GM06990 (cell line): ENCODE measurements around the gene PSMG3.

ENCODE experiments used
- DNase-seq: peaks from one replicate; pipeline ENCODE4 v3.0.0-alpha.2; 2011; ENCODE audit not compliant: insufficient read length; ENCODE audit errors: extremely low read depth
- H3K27me3 ChIP-seq: replicated peaks from 2 replicates; pipeline ENCODE4 v1.6.0; 2011; ENCODE audit warnings: low read length; ENCODE audit not compliant: control insufficient read depth, insufficient read depth
- H3K36me3 ChIP-seq: 2 replicates; pipeline ENCODE4 v1.5.1; 2011; ENCODE audit warnings: low read length; ENCODE audit not compliant: control insufficient read depth, insufficient read depth
- H3K4me3 ChIP-seq: replicated peaks from 2 replicates; pipeline ENCODE4 v1.5.1; 2011; ENCODE audit warnings: low read depth, mild to moderate bottlenecking, control low read depth, low read length
- CTCF ChIP-seq: IDR thresholded peaks from 2 replicates; pipeline ENCODE4 v1.5.1; 2011; ENCODE audit warnings: low read length, control low read depth, mild to moderate bottlenecking, inconsistent platforms; ENCODE audit not compliant: insufficient read depth, poor library complexity, severe bottlenecking

Gene PSMG3

GRCh38 chr7:1610678-1611302 lies 41.0 kb upstream of the PSMG3 start:
- no peak for TF ChIP-seq CTCF
- Histone ChIP-seq H3K4me3 (no peak overlapping the region), H3K27me3 (no peaks in the 10 kb centered on the region; the same call in 1 of the 2 replicates), H3K36me3 (no peaks in the 10 kb centered on the region)
- DNase-seq, result no peak

DNA sequence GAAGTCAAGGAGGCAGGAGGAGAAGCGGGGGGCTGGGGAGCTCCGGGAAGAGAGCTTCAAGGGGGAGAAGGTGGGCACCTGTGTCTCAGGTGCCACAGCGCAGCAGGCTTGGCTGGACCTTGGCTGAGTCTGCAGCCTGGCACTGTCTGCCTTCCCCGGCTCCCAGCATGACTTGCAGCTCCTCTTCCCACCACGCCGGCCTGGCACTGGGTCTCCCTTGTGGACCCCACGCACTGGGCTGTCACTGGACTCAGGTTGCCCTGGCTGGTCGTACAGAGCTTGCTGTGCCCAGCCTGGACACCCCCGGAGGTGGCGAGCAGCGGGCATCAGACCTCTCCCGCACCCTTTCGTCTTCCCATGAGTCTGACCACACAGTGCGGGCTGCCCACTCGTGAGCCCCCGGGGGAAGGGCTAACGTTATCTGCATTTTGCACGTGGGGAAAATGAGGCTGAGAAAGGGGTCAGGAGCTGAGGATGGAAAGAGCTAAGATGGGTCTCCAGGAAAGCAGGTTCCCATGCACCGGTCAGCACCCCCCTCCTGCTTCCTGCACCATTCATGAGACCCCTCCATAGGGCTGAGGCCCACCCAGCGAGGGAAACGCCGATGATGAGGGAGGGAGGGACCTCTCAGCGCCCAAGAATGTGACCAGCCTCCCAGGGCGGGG lies 40.3 kb upstream of the PSMG3 start:
- no peak for TF ChIP-seq CTCF
- no peaks in the 10 kb centered on the region; the same call in 1 of the 2 replicates for H3K27me3 ChIP-seq
- DNase-seq, result no peak

GRCh38 chr7:1609023-1609422 lies 39.2 kb upstream of the PSMG3 start:
- H3K27me3 ChIP-seq, result no peaks in the 10 kb centered on the region; the same call in 1 of the 2 replicates
- H3K4me3 ChIP-seq, result no peak overlapping the region
- TF ChIP-seq CTCF, result no peak
- DNase-seq, result no peak
- H3K36me3 ChIP-seq, result no peaks in the 10 kb centered on the region

More for the DNA sequence above, 40.3 kb upstream of the PSMG3 start:
- no peak overlapping the region for H3K4me3 ChIP-seq
- no peaks in the 10 kb centered on the region for H3K36me3 ChIP-seq

GRCh38 chr7:1608318-1608717 lies 38.5 kb upstream of the PSMG3 start:
- no peak for TF ChIP-seq CTCF
- DNase-seq, result no peak
- H3K36me3 ChIP-seq, result no peaks in the 10 kb centered on the region
- H3K4me3 ChIP-seq, result no peak overlapping the region
- H3K27me3 ChIP-seq, result no peaks in the 10 kb centered on the region; the same call in 1 of the 2 replicates

DNA sequence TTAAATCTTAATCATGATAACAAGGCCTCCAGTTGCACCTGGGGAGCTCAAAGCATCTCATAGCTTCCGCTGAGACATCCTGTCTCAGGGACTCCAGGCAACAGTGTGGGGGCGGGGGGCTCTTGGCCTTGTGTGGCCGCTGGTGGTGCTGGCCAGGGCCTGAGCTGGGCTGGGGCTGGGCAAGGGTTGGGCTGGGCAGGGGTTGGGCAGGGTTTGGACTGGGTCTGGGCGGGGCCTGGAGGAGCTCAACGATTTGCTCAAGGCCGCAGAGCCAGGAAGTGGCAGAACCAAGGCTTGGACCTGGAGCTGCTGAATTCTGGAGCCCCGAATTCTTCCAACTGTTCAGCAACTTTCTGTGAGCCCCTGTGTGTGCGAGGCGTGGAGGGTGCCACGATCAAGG lies 37.9 kb upstream of the PSMG3 start:
- no peak for DNase-seq
- H3K36me3 ChIP-seq, result no peaks in the 10 kb centered on the region
- TF ChIP-seq CTCF, result no peak
- H3K27me3 ChIP-seq, result no peaks in the 10 kb centered on the region; the same call in 1 of the 2 replicates
- no peak overlapping the region for H3K4me3 ChIP-seq

- no peaks in the 10 kb centered on the region for H3K36me3 ChIP-seq
- H3K27me3 ChIP-seq, result no peaks in the 10 kb centered on the region; the same call in 1 of the 2 replicates
- DNase-seq, result no peak
- H3K4me3 ChIP-seq, result no peak overlapping the region
- no peak for TF ChIP-seq CTCF
Measured at GRCh38 chr7:1607001-1607400, 37.2 kb upstream of the PSMG3 start.
